Measurements from ENCODE around the gene GABRG1.

GABRG1 gene

DNA sequence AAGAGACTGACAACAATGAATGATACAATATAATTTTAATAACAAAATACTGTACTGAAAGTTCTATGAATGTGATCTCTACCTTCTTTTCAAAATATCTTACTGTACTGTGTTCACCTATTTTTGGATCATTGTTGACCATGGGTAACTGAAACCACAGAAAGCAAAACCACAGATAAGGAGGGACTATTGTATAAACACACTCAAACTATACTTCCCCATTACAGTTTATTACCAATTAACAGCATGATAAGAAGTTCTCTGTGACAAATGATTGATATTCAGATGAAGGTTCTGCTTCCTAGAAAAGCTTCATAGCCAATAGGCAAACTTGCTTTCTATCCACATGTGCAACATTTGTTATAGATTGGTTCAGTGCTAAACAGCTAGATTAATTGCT lies 50.1 kb downstream of the GABRG1 start:
- H3K4me3 ChIP-seq (ENCODE audit: low read depth, low read length): no peak overlapping the region
- no peak for TF ChIP-seq CTCF (IDR thresholded peaks at IDR 0.05; ENCODE audit: low read depth, low read length, missing control alignments)
- in situ Hi-C loops (cut with HindIII; ENCODE audit: low sequenced_read_pairs): no loop called here
- no peak for DNase-seq (ENCODE audit: low read depth)

DNA sequence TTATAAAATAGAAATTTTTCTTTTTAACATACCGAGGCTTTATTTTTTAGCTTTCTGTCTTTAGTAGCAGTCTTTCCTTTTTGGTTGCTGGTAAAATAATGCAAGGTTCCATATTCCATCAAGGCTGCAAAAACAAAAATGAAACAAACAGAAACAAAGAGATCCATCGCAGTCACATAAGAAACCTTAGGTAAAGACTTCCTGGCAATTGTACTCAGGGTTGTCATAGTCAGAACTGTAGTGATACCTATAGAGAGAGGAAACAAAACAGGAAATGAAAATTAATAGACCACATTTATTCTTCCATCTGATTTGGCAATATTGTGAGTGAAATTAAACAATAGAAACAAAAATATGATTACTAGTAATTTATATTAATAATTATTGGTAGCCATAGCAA lies 72.5 kb downstream of the GABRG1 start:
- no peak for TF ChIP-seq CTCF (IDR thresholded peaks at IDR 0.05; ENCODE audit: low read depth, low read length, missing control alignments)
- in situ Hi-C loops (cut with HindIII; ENCODE audit: low sequenced_read_pairs): no loop called here
- H3K4me3 ChIP-seq (ENCODE audit: low read depth, low read length): no peak overlapping the region
- no peak for DNase-seq (ENCODE audit: low read depth)

GRCh38 chr4:46032056-46032455 lies 91.8 kb downstream of the GABRG1 start:
- H3K4me3 ChIP-seq (ENCODE audit: low read depth, low read length): no peak overlapping the region
- in situ Hi-C loops (cut with HindIII; ENCODE audit: low sequenced_read_pairs): no loop called here
- TF ChIP-seq CTCF (IDR thresholded peaks at IDR 0.05; ENCODE audit: low read depth, low read length, missing control alignments): no peak
- DNase-seq (ENCODE audit: low read depth): no peak

GRCh38 chr4:46016306-46016705 lies 107.5 kb downstream of the GABRG1 start:
- DNase-seq (ENCODE audit: low read depth): no peak

GRCh38 chr4:45992728-45993127 lies 131.1 kb downstream of the GABRG1 start:
- no peak for DNase-seq (ENCODE audit: low read depth)
- in situ Hi-C loops (cut with HindIII; ENCODE audit: low sequenced_read_pairs): no loop called here
- no peak overlapping the region for H3K4me3 ChIP-seq (ENCODE audit: low read depth, low read length)
- no peak for TF ChIP-seq CTCF (IDR thresholded peaks at IDR 0.05; ENCODE audit: low read depth, low read length, missing control alignments)

More at GRCh38 chr4:46016306-46016705, 107.5 kb downstream of the GABRG1 start:
- H3K4me3 ChIP-seq (ENCODE audit: low read depth, low read length): no peak overlapping the region
- in situ Hi-C loops (cut with HindIII; ENCODE audit: low sequenced_read_pairs): no loop called here
- TF ChIP-seq CTCF (IDR thresholded peaks at IDR 0.05; ENCODE audit: low read depth, low read length, missing control alignments): no peak

DNA sequence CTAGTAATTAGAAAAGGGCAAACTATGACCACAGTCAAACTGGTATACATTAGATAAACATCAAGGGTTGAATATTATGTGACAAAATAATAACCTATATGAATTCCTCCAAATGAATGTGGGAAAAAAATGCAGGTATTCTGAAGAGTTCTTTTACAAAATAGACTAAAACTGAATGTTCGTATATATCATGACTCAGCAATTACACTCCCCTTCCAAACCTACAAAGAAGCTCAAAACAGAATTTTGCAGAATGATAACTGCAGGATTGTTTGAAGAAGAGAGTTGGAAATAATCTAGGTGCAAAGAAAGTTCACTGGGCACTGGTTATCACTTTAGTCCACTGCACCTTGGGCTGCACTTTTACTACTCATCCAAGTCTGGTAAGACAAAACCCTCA lies 134.1 kb downstream of the GABRG1 start:
- in situ Hi-C loops (cut with HindIII; ENCODE audit: low sequenced_read_pairs): no loop called here
- DNase-seq (ENCODE audit: low read depth): no peak
- H3K4me3 ChIP-seq (ENCODE audit: low read depth, low read length): no peak overlapping the region
- no peak for TF ChIP-seq CTCF (IDR thresholded peaks at IDR 0.05; ENCODE audit: low read depth, low read length, missing control alignments)

GRCh38 chr4:45987858-45988257 lies 136.0 kb downstream of the GABRG1 start:
- DNase-seq (ENCODE audit: low read depth): no peak
- no peak overlapping the region for H3K4me3 ChIP-seq (ENCODE audit: low read depth, low read length)
- in situ Hi-C loops (cut with HindIII; ENCODE audit: low sequenced_read_pairs): no loop called here
- no peak for TF ChIP-seq CTCF (IDR thresholded peaks at IDR 0.05; ENCODE audit: low read depth, low read length, missing control alignments)
